Mononuclear cell (primary cell): ENCODE results near the gene PMPCA. TPM values are rescaled to one million over a fixed set of nuclear protein-coding genes. Genes with fewer than 3 reads are reported as not detected.

ENCODE experiments used
- total RNA-seq: library from RNA; depleted of rRNA; stranded (reverse); fragments of >200 nt; gene quantifications from one replicate; pipeline ENCODE4 v1.2.3, GENCODE V29; 2012

The PMPCA gene
- total RNA-seq, 1 donor = 36.6 TPM

Other genes starting within 250 kb of the PMPCA start
- gene LHX3, start 205.5 kb upstream of the PMPCA start, total RNA-seq = not detected
- gene QSOX2, start 164.8 kb upstream of the PMPCA start, total RNA-seq = 8.1 TPM
- gene CCDC187, start 106.6 kb upstream of the PMPCA start, total RNA-seq = 0.10 TPM
- 2.6 TPM for gene GPSM1, start 83.1 kb upstream of the PMPCA start, total RNA-seq
- gene DNLZ, start 46.9 kb upstream of the PMPCA start, total RNA-seq = 9.0 TPM
- gene CARD9, start 37.0 kb upstream of the PMPCA start, total RNA-seq = 8.5 TPM
- 3.5 TPM for gene SNAPC4, start 10.5 kb upstream of the PMPCA start, total RNA-seq
- 16.2 TPM for gene ENTR1, start within 50 bp of the PMPCA start, total RNA-seq
- gene INPP5E, start 29.2 kb downstream of the PMPCA start, total RNA-seq = 5.5 TPM
- 38.0 TPM for gene SEC16A, start 72.4 kb downstream of the PMPCA start, total RNA-seq
- 28.1 TPM for gene NOTCH1, start 135.4 kb downstream of the PMPCA start, total RNA-seq